Globus pallidus (tissue), 1 donor: Measurements from ENCODE around the gene SIAH3.

Source experiments
- DNase-seq: peaks from one replicate; pipeline ENCODE4 v3.0.0-alpha.2; 2015; ENCODE audit warnings: low spot score

Gene SIAH3

DNA sequence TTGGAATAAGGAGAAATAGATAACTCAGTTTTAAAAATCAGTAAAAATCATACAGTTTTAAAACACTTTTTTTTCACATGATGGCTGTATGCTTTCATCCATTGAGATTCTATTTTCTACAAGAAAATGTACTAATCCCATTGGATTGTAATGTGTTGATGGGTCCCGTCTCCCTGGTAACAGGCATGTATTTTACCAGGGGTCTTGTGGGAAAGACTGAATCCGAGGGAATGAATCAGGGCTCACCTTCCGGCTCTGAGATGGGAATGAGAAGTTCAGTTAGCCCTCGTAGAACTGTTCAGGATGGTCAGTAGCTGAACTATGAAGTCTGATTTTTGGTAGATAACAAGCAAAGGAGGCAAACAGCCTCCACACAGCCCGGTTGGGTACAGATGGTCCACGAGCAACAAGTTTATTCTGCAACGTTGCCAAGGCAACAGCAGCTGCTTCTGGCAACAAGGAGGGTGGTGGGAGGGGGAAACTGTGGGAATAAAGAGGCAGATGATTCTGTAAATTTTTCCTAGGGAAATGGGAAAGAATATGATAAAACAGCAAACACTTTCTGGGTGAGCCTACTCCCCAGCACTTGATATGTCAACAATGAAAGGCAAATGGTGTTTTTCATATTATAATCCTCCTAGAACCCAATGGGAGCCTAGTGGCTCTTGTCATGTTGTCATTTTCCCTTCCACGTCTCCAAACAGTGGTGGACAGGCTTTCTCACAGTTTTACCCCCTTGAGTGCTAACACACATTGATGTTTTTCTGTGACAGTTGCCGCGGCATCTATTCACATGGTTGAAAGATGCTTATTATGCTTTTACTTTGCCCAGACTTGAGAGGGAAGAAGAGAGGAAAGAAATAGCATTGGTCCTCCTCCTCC, 12.4 kb upstream of the SIAH3 start:
- DNase-seq, result no peak

DNA sequence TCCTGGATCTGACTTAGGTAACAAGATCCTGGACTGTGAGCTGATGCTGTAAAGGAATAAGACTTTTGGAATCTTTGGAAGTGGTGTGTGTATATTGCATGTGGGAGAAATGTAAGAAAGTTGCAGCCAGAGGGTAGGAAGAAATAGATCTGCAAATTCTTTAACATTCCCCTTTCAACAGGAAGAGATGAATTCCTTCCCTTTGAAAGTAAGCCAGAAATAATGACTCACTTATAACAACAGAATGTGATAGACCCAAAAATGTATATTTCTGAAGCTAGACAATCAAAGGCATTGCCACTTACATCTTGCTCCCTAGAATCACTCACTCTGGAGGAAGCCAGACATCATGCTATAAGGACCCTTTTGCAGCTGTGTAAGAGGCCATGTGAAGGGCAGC, 9.8 kb upstream of the SIAH3 start:
- no peak for DNase-seq

DNA sequence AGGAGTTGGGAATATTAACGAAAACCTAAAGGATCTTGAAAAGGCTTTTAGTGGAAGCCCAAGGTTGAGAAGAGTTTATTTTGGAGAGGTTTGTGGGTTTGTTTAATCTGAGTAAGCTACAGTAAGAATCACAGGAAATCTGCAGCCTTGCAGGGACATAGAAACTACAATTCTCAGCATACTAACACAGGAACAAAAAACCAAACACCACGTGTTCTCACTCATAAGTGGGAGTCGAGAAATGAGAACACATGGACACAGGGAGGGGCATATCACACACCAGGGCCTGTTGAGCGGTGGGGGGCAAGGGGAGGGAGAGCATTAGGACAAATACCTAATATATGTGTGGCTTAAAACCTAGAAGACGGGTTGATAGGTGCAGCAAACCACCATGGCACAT, 8.7 kb upstream of the SIAH3 start:
- no peak for DNase-seq

DNA sequence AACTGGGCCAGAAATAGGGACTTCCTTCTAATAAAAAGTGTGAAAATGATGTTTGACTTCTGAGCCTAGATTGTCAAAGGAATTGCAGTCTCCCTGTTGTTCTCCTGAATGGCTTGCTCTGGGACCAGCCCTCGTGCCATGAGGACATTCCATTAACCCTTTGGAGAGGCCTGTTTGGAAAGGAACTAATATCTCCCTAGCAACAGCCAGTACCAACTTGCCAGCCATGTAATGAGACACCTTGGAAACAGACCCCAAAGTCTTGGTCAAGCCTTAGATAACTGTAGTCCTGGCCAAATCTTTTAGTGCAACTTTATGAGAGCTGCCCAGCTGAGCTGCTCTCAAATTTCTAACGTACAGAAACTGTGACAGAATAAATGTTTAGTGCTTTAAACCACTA, 8.2 kb upstream of the SIAH3 start:
- DNase-seq, result no peak

DNA sequence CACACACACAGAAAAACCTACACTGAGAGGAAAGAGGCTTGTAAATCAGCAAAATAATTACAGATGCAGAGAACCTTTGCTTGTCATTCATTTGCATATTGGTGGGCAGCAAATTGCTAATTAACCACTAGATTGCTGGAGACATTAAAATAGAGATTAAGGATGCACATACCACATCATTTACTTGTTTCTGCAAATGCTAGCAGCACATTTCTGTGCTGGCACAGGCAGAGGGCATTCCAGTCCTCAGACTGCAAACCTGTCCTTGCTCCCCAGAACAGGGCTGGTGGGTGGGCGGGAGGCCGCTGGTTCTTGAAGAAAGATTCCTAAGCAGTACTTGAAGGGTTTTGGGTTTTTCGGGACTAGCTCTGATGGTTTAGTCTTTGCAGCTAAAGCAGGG, 941 bp upstream of the SIAH3 start:
- no peak for DNase-seq

DNA sequence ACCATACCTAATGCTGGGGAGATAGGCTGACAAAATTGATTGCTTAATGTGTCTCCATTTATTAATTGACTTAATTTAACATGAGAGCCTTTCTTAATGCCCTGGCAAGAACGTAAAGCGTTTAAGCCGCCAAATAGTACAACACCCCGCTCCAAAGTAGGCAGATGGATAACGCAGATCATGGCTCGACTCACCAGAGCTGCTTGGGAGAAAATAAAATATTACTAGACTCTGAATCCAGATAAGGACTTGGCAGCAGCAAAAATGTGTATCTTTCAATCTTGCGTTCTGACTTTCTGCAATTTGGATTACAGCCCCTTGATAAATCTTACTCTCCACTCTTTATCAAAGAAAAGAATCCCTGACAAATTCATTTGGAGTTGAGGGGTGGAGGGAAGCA, 403 bp upstream of the SIAH3 start:
- no peak for DNase-seq

DNA sequence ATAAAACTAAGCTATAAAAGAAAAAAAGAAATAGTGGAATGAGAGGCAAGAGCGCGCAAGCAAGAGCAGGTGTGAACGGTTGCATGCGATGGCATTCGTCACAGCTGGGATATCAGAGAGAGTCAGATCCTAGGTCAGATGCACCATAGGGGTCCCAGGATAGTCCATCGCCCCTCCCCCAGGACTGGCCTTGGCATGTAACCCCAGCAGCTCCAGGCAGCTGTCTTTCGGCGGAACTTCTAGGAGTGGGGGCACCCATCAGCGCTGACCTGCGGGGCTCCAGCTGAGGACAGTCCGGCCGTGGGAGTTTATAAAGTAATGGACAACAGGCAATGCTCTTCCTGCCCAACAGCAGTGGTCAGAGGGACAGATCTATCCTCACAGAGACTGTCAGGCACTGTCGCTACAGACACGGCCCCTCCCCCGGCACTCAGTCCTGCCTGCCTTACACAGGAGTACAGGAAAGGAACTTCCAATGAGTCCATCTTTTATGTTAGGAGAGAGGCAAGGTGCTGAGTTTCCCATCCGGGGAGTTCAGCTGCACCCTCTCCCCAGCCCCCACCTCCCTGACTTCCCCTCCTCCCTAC, 1.4 kb downstream of the SIAH3 start:
- no peak for DNase-seq

DNA sequence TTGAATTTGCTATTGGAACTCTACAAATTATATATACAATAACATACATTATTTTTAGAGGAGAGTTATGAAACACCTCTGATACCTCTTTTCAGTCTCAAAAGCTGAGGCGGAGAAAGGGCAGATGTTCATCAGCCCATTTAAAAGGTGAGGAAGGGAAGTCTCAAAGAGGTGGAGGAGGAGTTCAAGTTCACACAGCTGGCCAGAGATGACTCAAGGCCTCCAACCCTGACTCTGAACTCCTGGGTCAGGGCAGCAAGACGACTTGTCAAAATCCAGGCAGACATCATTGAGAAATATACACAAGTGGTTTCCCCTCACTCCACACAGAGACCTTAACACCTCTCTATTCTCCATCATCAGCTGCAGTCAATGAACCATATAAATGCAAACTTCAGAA, 2.1 kb downstream of the SIAH3 start:
- DNase-seq, result no peak

DNA sequence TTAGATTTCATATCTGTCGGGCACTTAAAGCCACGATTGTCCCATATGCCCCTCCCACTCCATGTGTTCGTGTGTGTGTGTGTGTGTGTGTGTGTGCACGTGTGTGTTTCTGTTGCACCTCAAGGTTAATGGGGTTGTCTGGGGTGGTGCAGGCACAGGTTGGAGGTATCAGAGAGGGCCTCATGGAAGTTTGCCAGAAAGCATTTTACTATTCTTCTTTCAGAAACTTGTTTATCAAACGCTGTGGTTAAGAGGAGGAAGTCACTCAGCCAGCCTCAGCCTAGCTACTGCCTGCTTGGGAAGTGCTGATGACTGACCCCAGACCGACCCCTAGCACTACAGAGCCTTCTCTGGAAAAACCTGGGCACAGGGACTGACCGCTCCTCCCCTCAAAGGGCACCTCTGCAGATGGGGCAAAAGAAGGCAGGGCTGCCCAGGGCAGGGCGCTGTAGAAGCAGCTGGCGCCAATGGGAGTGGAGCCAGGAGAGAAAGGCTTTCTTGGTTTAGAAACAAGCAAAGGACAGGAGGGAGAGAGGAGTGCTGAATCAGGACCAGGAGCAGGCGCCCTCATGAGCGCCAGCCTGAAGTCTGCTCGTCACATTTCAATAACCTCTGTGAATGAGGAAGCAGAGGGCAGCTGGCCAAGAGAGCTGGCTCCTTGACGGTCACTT, 3.9 kb downstream of the SIAH3 start:
- no peak for DNase-seq

DNA sequence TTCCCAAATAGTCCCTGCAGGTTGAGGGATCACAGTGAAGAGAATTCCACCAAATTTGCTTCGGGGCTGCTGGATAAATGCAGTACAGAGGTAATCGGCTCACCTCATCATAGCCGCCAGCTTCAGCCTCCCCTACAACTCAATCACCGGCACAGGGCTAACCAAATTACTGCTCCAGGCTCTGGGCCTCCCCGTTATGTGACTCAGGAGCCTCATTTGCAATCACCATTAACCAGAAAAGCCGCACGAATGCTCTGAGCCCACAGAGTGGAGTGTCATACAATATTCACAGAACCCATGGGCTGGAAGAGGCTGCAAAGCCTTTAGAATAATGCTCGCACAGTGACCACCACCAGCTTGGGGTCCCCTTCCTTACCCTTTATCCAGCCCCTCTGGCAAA, 4.9 kb downstream of the SIAH3 start:
- DNase-seq, result no peak

DNA sequence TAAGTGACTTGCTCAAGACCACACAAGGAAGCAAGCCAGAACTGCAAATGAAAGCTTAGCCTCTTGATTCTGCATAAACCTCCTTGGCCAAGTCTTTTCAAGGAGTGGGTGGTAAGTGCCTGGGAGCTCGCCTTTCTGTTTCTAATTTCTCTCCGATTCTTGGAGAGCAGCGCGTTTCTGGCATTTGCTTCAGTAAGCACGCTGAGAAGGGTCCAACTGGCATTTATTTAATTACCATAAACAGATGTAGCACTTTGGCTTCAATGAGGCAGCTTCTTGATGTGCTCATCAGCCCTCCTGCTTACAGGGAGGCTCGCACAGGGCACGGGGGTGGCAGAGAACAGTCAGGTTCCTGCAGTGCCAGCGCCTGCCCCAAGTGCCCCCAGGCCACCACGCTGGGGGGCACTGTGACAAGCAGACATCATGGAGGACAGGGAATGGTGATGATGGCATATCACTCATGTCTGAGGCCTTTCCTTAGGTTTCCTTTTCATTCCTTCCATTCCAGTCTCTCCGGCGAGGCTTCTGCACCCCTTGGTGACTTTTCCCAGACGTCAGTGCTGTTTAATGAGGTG, 13.3 kb downstream of the SIAH3 start:
- DNase-seq, result no peak

DNA sequence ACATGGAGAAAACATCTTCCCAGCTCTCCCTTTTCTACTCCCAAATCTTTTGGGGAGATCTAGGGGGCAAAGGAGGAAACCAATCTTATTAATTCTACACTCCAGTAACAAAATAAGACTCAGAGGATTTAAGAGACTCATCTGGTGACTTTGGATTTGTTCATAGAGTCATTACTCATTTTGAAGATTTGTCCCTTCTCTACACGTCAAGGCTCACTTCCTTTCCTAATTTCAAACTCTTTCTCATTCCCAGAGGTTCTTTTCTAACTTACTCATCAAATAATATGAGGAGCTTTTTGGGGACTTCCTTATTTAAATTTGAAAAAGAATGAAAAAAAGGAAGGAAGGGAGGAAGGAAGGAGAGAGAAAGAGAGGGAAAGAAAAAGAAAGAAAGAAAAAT, 14.4 kb downstream of the SIAH3 start:
- DNase-seq, result no peak

DNA sequence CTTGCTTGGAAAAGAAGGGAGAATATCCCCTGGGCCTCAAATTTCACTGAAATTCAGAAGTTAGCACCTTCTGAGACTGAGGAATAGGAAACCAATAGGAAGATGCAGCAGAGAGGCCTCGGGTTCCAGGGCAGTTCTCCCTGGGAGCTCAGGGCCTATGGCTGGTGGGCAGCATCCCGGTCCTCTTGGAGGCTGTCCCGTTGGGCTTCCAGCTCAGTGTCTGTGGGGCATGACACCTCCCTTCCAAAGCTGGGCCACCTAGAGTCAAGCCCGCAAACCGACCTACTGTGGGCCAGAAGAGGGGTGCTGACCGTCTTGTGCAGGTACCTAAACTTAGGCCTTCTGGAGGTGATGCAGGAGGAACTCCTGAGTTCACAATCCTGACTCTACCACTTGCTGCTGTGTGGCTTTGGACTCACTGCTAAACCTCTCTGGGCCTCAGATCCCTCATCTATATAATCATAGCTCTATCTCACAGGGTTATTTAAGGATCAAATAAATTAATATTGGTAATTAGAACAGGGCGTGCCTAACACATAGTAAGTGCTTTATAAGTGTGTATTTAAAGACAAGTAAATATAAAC, 17.1 kb downstream of the SIAH3 start:
- no peak for DNase-seq

DNA sequence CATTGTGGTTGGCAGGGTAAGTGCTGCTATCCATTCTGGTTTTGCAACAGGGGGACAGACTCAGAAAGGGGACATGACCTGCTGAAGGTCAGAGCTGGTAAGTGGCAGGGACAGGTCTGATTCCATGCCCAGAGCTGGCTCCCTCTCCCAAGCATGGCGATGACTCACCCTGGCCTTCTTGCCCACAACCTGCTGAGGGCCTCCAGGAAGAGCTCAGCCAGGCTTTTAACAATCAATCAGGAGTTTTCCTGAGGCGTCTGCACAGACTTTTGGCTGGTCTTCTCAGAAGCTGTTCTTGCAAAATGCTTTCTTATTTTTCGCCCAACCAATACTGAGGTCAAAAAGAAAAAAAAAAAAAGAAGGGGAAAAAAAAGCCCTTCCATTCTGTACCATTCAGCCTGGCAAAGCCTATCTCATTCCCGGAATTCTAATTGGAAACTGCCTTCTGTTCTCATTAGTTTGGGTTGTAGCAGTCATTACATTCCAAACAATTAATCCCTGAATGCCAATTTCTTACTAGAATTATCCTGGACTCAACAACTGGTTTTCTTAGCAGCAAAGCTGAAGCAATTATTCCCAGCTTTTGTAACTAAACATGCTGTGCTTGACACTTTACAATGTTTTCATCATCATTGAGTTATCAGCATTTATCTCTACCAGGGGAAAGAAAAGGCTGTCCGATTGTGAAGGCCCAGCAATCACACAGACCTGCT, 17.7 kb downstream of the SIAH3 start:
- peak; percentile 16 for DNase-seq

DNA sequence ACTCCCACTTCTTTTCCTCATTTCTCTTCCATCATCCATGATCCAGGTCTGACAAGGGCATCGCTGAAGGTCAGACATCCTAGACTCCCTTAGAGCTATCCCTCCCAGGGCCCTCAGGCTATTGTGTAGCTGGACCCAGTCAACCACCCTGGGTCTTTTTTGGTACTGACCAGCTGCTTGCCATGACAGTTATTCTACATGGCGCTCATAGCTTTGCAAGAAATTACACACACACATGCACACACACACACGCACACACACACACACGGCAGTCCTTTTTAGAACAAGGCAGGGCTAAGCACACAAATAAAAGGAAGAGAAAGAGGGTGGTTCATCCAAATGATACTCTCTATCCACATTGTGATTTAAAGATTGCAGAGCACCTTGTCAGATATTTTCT, 18.3 kb downstream of the SIAH3 start:
- DNase-seq, result no peak

DNA sequence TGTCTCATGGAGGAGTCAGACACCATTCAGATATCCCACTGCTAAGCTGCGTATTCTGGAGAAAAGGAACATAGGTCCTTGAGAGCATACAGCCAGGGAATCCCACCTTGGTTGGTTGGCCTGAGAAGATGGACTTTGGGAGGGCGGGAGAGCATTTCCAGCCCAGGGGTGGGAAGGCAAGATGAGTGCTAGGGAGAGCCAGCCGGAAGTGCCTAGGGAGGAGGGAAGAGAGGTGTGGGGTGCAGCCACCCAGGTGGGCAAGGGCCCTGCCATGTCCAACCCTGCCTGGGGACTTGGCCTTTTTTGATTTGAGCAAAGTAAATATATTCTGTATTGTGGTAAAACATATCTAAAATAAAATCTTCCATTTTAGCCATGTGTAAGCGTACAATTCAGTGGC, 19.7 kb downstream of the SIAH3 start:
- no peak for DNase-seq

DNA sequence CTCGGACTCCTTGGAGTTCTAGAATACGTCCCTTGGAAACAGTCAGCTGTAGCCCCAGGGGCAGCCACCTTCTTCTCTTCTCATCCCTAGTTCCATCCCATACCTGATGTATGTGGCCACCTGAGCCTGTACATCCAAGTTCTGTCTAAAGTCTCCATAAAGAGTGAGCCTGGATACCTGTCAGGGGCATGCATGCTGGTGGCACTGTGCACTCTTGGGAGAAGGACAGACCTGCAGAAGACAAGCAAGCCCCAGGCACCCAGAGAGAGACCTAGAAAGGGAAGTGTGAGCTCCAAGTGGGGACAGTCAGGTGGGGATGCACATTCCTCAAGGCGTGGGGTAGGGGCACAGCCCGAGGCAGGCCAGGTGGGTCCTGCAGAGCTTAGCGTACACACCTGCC, 21.4 kb downstream of the SIAH3 start:
- no peak for DNase-seq

DNA sequence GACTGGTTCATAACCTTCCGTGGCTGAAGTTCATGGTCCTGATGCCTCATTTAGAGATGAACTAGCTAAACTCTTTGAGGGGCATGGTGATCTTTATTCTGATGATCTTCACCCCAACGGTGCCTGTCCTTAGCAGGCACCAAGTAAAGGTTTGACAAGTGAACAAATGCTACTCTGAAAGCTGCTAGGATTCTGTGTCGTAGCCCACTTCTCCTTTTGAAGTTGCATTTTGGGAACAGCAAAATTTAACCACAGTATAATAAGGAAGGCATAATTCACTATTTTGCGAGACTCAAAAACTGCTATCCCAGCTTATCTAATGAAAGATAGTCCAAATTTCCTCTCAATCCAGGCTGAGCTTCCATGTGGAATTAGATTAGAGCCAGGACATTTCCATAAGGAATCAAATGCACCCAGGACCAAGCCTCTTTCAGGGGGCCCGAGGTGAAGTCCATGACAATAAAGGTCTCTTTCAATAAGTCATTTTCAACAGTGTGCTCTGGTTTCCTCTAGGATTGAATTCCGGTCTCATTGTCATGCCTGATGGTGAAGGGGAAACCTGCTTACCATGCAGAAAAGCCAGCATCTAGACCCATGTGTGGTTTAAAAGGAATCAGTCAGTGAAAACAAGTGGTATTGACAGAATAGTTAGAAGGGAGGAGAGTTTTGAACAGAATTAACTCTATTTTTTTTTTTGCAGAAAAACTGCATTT, 23.1 kb downstream of the SIAH3 start:
- no peak for DNase-seq

DNA sequence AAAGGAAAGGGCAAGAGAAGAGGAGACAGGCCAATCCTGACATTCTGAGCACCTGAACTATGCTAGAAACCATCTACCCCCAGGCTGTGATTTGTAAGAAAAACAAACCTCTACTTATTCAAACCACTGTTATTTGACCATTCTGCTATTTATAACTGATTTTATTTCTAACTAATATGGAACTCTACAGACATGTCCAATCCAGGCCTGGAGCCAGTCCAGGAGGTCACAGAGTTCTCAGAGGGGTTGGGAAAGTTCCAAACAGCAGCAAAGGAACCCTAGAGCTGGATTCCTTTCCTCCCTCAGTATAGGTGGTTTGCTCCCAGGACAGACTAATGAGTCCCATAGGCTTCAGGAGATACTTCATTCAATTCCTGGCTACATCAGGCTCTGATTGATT, 24.2 kb downstream of the SIAH3 start:
- DNase-seq, result no peak

DNA sequence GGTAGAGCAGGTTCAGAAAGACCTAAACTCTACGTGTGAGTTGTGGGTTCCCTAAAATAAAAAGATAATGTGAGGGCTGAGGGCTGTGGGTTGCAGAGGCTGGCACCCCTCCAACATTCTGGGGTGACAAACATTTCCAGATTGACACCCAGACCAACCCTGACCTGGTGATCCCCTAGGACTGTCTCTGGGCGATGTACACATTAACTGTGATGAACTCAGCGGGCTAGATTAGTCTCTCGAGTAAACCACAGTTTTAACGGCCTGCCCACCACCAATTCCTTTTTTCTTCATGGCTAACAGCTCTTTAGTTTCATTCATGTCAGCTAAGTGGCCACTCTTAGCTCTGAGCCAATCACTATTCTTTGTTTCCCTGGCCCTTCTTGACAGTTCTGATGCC, 24.8 kb downstream of the SIAH3 start:
- no peak for DNase-seq

DNA sequence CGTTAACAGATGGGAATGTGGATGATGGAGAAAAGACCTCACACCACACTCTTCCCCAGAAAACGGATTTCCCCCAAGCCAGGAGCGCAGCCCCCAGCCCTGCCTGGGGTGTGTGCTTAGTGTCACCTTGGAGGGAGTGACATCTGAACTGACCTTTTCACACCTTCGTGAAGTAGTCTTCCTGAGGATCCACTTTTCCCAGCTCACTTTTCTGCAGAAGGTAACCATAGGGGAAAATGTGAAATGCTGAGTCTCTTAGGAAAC, 26.2 kb downstream of the SIAH3 start:
- DNase-seq, result no peak

DNA sequence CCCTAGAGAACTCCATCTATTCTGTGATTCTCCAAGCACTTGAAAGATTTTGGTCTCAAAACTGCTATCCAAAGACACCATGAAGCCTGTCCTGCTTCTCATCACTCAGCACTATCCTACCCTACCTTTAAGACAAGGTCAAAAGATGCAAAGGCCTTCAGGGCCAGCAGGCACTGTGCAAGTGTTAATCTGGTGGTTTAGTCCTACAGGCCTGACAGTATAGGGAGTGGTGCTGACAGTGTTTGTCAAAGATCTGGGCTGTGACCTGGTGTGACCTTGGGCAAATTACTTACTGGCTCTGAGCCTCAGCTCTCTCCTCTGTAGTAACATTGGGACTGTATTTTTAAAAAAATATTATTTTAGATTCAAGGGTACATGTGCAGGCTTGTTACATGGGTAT, 28.0 kb downstream of the SIAH3 start:
- no peak for DNase-seq
